Activated CD8-positive, alpha-beta memory T cell treated with anti-CD3 and anti-CD28 coated beads, Interleukin-2, amount 50 U/mL, for 1 hour (primary cell): ENCODE data around the gene CSNK1G1.
"Not testable (repeated sequence)": the region's sequence is repeated elsewhere in the genome, so short reads cannot be mapped to it uniquely, and the experiment has no call there.

ENCODE experiments used
- DNase-seq: peaks from one replicate; pipeline ENCODE4 v3.0.0-alpha.2; 2020; ENCODE audit errors: extremely low read depth

The CSNK1G1 gene

GRCh38 chr15:64349375-64349774 is 6.6 kb downstream of the CSNK1G1 start:
- DNase-seq, result no peak

DNA sequence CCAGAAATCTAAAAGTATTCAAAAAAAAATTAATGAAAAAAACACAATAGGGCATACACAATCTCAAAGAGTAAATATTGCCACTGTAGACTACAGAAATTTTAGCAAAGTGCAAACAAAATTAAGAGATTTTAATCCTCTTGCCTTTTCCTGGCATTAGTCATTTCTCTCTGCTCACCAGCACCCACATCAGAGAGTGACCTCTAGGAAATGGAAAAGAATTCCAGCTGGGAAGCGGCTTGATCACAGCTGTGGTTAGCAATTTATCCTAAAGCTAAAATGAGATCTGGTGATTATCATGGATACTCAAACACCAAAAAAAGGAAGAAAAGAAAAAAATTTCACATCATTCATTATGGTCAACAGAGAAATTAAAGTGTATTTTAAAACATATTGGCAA is 7.5 kb downstream of the CSNK1G1 start:
- no peak for DNase-seq

GRCh38 chr15:64346242-64346641 is 9.7 kb downstream of the CSNK1G1 start:
- DNase-seq, result not testable (repeated sequence)

- DNase-seq, result no peak
Observed at GRCh38 chr15:64344651-64345294, 11.2 kb downstream of the CSNK1G1 start.

- DNase-seq, result no peak
Observed at GRCh38 chr15:64343841-64344240, 12.1 kb downstream of the CSNK1G1 start.

DNA sequence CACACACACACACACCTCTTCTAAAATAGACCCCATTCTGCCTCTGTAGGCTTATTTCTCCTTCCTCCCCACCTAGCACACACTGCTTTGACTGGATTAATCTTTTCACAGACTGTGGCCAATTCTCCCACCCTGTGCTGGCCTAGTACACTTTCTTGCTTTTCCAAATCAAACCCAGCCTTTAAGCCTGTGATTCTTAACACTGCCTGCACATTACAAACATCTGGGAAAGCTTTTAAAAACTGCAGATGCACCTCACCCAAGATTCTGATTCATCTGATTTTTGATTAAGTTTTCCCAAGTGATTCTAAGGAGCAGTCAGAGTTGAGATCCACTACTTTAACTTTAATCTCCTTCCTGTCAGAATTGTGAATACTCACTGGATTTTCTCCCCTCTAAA is 12.8 kb downstream of the CSNK1G1 start:
- DNase-seq, result no peak

- DNase-seq, result no peak
Observed at GRCh38 chr15:64341961-64342360, 14.0 kb downstream of the CSNK1G1 start.

- no peak for DNase-seq
Observed at GRCh38 chr15:64340355-64340754, 15.6 kb downstream of the CSNK1G1 start.

DNA sequence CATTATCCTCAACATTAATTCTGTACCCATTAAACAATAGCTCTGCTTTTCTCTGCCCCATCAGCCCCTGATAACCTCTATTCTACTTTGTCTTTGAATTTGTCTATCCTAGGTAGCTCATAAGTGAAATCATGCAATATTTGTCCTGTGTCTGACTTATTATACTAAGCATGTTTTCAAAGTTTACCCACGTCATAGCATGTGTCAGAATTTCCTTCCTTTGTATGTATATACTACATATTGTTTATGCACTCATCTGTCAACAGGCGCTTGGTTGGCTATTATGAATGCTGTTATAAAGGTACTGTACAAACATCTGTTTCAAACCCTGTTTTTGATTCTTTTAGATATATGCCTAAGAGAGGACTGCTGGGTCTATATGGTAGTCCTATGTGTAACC is 18.2 kb downstream of the CSNK1G1 start:
- DNase-seq, result no peak

- DNase-seq, result no peak
Observed at GRCh38 chr15:64333986-64334929, 21.7 kb downstream of the CSNK1G1 start.

GRCh38 chr15:64333516-64333915 is 22.5 kb downstream of the CSNK1G1 start:
- DNase-seq, result no peak

DNA sequence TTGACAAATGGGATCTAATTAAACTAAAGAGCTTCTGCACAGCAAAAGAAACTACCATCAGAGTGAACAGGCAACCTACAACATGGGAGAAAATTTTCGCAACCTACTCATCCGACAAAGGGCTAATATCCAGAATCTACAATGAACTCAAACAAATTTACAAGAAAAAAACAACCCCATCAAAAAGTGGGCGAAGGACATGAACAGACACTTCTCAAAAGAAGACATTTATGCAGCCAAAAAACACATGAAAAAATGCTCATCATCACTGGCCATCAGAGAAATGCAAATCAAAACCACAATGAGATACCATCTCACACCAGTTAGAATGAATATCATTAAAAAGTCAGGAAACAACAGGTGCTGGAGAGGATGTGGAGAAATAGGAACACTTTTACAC is 24.3 kb downstream of the CSNK1G1 start:
- DNase-seq, result not testable (repeated sequence)

- DNase-seq, result not testable (repeated sequence)
Observed at GRCh38 chr15:64326975-64327374, 29.0 kb downstream of the CSNK1G1 start.

DNA sequence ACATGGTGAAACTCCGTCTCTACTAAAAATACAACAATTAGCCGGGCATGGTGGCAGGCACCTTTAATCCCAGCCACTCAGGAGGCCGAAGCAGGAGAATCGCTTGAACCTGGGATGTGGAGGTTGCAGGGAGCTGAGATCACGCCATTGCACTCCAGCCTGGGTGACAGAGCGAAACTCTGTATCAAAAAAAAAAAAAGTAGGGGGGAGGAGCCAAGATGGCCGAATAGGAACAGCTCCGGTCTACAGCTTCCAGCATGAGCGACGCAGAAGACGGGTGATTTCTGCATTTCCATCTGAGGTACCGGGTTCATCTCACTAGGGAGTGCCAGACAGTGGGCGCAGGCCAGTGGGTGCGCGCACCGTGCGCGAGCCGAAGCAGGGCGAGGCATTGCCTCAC is 29.5 kb downstream of the CSNK1G1 start:
- DNase-seq, result not testable (repeated sequence)

GRCh38 chr15:64324165-64324877 is 31.7 kb downstream of the CSNK1G1 start:
- no peak for DNase-seq

DNA sequence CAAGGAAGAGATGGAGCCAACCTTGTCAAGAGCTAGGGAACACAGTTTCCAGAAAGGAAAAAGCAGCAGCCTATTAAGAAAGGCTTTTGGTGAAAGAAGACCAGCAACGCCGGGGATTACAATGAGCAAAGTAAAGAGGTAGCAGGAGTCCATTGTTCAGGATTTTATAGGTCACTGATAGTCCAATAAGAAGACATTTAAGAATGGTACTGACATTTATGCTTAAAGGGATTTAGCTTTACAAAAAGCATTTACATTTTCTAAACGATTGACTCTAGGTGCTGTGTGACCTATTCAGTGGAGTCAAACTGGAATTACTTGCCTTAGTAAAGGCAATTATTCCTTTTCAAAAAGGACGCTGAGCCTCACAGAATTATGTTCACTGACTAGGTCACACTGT is 40.8 kb downstream of the CSNK1G1 start:
- no peak for DNase-seq

DNA sequence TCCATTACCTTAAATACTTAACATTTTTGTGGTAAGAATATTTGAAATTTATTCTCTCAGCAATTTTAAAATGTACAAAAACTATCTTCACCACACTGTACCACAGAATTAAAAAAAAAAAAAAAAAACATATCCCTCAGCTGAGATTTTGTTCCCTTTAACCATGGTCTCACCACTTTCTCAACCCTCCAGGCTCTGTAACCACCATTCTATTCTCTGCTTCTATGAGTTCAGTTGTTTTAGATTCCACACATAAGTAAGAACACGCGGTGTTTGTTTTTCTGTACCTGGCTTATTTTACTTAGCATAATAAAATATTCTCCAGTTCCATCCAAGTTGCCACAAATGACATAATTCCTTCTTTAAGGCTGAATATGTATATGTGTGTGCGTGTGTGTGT is 41.5 kb downstream of the CSNK1G1 start:
- no peak for DNase-seq

DNA sequence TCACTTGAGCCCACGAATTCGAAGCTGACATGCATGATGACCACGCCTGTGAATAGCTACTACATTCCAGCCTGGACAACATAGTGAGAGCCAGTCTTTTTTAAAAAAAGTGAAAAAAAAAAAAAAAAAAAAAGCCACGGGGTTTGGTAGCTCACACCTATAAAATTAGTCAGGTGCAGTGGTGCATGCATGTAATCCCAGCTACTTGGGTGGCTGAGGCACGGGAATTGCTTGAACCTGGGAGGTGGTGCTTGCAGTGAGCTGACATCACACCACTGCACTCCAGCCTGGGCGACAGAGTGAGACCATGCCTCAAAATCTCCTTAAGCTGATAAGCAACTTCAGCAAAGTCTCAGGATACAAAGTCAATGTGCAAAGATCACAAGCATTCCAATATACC is 44.4 kb downstream of the CSNK1G1 start:
- no peak for DNase-seq

DNA sequence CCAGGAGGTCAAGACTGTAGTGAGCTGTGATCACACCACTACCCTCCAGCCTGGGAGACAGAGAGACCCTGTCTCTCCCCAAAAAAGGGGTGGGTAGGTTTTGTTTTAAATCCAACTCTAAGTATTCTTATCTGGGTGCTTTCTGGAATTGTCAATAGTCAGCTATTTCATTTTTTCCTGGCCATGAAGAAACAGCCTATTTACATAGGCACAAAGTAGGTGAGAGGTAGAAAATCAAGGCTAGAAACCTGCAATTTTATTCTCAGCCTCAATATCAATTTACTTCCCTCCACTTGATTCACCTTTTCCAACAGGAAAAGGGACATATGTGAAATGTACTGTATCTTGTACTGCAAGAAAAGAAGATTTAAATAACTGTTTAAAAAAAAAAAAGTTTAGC is 45.9 kb downstream of the CSNK1G1 start:
- DNase-seq, result no peak

GRCh38 chr15:64305261-64305660 is 50.7 kb downstream of the CSNK1G1 start:
- DNase-seq, result no peak

GRCh38 chr15:64289550-64289949 is 66.4 kb downstream of the CSNK1G1 start:
- DNase-seq, result no peak

- DNase-seq, result no peak
Observed at GRCh38 chr15:64288999-64289398, 67.0 kb downstream of the CSNK1G1 start.

DNA sequence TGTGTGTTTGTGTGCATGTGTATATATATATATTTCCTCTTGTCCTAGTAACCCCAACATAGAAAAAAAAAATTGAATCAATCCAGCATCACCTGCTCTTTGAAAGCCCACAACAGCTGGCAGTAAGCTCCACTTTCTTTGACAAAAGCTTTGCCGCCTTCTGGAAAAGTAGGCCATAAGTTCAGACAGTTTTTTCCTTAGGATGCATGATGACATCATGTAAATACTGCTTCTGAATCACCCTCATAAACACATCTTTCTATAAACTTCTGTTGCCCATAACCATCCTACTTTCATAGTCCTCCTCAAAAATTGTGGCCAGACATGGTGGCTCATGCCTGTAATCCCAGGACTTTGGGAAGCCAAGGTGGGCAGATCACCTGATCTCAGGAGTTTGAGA is 67.4 kb downstream of the CSNK1G1 start:
- no peak for DNase-seq
